GM19193 (cell line): ENCODE measurements around the gene ICAM5.

Source experiments
- POLR2A ChIP-seq: IDR thresholded peaks from 4 replicates; pipeline ENCODE4 v1.6.1; 2011; ENCODE audit not compliant: insufficient read depth, insufficient read length; ENCODE audit errors: extremely low read depth

ICAM5 gene

DNA sequence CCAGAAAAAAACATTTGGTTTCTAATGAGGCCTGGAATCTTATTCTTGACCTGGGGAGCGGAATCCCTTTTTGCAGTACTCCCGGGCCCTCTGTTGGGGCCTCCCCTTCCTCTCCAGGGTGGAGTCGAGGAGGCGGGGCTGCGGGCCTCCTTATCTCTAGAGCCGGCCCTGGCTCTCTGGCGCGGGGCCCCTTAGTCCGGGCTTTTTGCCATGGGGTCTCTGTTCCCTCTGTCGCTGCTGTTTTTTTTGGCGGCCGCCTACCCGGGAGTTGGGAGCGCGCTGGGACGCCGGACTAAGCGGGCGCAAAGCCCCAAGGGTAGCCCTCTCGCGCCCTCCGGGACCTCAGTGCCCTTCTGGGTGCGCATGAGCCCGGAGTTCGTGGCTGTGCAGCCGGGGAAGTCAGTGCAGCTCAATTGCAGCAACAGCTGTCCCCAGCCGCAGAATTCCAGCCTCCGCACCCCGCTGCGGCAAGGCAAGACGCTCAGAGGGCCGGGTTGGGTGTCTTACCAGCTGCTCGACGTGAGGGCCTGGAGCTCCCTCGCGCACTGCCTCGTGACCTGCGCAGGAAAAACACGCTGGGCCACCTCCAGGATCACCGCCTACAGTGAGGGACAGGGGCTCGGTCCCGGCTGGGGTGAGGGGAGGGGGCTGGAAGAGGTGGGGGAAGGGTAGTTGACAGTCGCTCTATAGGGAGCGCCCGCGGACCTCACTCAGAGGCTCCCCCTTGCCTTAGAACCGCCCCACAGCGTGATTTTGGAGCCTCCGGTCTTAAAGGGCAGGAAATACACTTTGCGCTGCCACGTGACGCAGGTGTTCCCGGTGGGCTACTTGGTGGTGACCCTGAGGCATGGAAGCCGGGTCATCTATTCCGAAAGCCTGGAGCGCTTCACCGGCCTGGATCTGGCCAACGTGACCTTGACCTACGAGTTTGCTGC lies 2.7 kb upstream of the ICAM5 start, which contains the start of gene ICAM4:
Gene ICAM4, plus strand, starts transcription at position 153 of the 935 bp plus-strand sequence. Its CDS starts 58 bp downstream, at position 211.
- TF ChIP-seq POLR2A, result no peak

DNA sequence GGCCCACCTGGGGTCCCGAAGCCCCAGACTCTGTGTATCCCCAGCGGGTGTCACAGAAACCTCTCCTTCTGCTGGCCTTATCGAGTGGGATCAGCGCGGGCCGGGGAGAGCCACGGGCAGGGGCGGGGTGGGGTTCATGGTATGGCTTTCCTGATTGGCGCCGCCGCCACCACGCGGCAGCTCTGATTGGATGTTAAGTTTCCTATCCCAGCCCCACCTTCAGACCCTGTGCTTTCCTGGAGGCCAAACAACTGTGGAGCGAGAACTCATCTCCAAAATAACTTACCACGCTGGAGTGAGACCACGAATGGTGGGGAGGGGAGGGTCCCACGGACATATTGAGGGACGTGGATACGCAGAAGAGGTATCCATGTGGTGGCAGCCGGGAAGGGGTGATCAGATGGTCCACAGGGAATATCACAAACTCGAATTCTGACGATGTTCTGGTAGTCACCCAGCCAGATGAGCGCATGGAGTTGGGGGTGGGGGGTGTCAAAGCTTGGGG lies 1.0 kb upstream of the ICAM5 start:
- TF ChIP-seq POLR2A, result no peak

DNA sequence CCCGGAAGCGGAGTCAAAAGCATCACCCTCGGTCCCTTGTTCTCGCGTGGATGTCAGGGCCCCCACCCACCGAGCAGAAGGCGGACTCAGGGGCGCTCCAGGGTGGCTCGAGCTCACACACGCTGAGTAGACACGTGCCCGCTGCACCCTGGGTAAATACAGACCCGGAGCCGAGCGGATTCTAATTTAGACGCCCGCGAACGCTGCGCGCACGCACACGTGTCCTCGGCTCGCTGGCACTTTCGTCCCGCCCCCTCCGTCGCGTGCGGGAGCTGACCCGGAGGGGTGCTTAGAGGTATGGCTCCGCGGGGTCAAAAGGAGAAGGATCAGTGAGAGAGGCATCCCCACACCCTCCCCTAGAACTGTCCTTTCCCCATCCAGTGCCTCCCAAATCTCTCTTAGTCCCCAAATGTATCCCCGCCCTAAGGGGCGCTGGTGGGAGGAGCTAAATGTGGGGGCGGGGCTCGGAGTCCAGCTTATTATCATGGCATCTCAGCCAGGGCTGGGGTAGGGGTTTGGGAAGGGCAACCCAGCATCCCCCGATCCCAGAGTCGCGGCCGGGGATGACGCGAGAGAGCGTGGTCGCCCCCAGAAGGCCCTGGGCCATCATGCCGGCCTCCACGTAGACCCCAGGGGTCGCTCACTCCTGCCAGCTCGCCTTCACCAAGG lies 451 bp upstream of the ICAM5 start:
- peak; percentile 27 for TF ChIP-seq POLR2A

DNA sequence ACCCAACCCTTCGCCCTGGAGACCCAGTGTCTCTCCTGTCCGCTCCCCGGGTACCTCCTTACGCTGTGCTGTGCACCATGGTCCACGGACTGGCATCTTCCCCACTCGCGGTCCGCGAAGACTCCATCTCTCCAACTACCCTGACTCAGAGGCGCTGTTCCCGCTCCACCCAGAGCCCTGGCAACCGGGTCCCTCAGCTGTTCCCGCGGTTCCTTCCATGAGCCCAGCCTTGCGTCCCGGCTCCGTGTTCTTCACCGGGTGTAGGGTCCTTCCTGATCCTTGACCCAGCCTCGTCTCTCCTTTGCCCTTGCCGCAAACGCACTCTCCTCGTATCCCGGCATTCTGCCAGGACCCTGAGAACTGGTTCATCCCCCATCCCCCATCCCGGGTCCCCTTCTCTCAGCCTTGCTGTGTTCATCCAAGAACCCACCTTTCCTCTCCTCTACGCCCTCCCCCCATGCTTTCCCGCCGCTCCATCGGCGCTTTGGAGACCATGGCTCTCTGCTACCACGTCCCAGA lies 664 bp downstream of the ICAM5 start:
- TF ChIP-seq POLR2A, result no peak

DNA sequence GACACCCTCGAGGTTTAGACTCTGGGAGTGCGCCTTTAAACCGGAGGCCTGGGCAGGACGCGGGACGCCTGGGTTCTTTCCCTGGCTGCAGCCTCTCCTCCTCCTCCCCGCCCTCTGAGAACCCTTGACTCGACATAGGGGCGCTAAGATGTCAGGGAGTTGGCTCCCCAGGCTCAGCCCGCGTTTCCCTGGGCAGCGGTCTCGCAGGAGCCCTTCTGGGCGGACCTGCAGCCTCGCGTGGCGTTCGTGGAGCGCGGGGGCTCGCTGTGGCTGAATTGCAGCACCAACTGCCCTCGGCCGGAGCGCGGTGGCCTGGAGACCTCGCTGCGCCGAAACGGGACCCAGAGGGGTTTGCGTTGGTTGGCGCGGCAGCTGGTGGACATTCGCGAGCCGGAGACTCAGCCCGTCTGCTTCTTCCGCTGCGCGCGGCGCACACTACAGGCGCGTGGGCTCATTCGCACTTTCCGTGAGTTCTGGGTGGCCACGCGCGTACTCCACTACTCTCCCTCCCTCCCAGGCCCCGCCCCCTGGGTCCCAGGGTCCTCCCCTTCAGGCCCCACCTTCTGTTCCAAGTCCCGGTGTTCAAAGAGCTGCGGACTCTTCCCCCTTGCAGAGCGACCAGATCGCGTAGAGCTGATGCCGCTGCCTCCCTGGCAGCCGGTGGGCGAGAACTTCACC lies 1.3 kb downstream of the ICAM5 start:
- TF ChIP-seq POLR2A, result no peak

DNA sequence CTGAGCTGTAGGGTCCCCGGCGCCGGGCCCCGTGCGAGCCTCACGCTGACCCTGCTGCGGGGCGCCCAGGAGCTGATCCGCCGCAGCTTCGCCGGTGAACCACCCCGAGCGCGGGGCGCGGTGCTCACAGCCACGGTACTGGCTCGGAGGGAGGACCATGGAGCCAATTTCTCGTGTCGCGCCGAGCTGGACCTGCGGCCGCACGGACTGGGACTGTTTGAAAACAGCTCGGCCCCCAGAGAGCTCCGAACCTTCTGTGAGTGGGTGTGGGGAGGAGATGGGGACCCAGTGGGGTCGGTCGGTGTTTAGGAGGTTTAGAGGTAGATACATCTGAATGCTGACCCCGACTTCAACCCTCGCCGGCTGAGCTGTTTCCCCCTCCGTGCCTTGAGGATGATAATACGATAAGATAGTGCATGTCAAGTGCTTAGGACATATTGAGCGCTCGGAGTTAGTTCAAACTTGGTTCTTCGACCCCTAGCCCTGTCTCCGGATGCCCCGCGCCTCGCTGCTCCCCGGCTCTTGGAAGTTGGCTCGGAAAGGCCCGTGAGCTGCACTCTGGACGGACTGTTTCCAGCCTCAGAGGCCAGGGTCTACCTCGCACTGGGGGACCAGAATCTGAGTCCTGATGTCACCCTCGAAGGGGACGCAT lies 1.9 kb downstream of the ICAM5 start:
- TF ChIP-seq POLR2A, result no peak

DNA sequence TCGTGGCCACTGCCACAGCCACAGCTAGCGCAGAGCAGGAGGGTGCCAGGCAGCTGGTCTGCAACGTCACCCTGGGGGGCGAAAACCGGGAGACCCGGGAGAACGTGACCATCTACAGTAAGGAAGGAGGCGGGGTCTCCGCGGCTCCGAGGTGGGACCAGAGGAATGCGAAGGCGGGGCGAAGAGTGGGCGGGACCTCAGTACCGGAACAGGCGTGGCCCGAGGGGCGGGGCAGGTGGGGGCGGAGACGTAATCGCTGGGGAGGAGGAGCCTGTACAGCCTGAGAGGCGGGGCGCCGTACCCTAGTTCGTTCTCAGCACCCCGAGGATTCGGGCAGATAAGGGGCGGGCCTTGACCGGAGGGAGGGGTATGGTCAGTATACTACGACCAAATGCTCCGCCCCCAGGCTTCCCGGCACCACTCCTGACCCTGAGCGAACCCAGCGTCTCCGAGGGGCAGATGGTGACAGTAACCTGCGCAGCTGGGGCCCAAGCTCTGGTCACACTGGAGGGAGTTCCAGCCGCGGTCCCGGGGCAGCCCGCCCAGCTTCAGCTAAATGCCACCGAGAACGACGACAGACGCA lies 2.5 kb downstream of the ICAM5 start:
- no peak for TF ChIP-seq POLR2A

DNA sequence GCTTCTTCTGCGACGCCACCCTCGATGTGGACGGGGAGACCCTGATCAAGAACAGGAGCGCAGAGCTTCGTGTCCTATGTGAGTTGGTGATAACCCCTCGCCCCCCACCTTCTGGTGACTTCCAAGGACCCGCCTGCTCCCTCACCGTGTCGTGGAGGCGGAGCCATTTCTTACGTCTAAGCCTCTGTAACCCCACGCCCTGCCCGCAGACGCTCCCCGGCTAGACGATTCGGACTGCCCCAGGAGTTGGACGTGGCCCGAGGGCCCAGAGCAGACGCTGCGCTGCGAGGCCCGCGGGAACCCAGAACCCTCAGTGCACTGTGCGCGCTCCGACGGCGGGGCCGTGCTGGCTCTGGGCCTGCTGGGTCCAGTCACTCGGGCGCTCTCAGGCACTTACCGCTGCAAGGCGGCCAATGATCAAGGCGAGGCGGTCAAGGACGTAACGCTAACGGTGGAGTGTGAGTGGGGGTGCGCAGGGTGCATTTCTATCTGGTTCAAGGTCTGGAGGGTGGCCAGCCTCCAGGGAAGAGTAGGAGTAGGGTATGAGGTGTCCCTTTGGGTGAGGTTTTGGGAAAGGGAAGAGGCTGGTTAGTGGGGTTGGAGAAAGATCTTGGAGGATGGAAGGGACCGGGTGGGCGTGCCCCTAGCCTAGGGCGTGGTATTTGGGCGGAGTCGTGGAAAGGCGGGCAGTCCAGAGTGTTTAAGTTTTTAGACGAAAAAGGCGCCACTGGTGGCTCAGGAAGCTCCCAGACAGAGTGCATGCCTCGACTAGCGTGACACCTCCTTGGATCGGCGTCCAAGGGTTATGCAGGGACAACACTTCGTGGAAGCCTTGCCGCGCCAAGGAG lies 3.3 kb downstream of the ICAM5 start:
- TF ChIP-seq POLR2A, result no peak

DNA sequence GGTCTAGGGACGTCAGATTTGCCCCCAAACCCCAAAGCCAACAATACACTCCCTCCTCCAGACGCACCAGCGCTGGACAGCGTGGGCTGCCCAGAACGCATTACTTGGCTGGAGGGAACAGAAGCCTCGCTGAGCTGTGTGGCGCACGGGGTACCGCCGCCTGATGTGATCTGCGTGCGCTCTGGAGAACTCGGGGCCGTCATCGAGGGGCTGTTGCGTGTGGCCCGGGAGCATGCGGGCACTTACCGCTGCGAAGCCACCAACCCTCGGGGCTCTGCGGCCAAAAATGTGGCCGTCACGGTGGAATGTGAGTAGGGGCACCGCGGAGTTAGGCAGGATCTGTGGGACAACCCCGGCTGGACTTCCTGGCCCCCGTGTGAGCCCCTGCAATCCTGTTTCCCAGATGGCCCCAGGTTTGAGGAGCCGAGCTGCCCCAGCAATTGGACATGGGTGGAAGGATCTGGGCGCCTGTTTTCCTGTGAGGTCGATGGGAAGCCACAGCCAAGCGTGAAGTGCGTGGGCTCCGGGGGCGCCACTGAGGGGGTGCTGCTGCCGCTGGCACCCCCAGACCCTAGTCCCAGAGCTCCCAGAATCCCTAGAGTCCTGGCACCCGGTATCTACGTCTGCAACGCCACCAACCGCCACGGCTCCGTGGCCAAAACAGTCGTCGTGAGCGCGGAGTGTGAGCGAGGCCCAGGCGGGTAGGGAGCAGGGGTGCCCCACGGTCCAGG lies 4.0 kb downstream of the ICAM5 start:
- no peak for TF ChIP-seq POLR2A

DNA sequence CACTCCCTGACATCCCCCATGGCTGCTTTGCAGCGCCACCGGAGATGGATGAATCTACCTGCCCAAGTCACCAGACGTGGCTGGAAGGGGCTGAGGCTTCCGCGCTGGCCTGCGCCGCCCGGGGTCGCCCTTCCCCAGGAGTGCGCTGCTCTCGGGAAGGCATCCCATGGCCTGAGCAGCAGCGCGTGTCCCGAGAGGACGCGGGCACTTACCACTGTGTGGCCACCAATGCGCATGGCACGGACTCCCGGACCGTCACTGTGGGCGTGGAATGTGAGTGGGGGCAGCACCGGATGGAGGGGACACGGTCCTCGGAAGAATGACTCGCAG lies 4.6 kb downstream of the ICAM5 start:
- no peak for TF ChIP-seq POLR2A

DNA sequence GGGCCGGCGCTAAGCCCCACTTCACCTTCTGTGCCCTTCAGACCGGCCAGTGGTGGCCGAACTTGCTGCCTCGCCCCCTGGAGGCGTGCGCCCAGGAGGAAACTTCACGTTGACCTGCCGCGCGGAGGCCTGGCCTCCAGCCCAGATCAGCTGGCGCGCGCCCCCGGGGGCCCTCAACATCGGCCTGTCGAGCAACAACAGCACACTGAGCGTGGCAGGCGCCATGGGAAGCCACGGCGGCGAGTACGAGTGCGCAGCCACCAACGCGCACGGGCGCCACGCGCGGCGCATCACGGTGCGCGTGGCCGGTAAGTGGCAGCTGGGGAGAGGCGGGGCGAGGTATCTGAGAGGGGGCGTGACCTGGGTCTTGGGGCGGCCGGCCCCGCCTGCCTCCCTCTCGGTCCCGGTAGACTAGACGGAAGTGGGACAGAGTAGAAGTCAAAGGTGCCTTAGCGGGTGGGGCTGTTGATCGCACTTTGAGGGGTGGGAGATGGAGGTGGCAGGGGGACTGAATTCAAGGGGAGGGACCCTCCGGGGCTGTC lies 5.6 kb downstream of the ICAM5 start:
- peak; percentile 37 for TF ChIP-seq POLR2A

DNA sequence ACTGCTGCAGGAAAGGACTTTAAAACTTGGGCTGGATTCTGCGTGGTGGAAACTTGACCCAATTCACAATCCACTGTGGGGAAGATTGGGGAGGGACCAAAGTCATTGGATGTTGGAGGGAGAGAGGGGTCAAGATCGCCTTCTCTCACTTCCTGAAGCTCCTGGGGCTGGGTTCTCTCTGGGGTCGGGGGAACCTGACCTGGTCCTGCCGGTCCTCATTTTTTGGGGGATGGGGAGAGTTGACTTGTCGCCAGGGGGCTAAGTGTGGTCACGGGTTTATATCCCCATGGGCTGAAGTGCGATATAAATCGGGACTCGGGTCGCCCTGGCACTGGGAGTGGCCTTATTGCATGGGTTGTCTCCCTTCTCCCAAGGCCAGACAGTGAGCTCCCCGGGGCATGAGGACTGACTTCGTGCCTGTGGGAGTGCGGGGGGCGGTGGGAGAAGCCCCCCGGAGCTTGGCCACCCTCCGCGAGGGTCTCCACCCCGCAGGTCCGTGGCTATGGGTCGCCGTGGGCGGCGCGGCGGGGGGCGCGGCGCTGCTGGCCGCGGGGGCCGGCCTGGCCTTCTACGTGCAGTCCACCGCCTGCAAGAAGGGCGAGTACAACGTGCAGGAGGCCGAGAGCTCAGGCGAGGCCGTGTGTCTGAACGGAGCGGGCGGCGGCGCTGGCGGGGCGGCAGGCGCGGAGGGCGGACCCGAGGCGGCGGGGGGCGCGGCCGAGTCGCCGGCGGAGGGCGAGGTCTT lies 6.3 kb downstream of the ICAM5 start:
- peak; percentile 7 for TF ChIP-seq POLR2A
